ENCODE data around the gene FARP1.

FARP1 gene

GRCh38 chr13:98370261-98370660 is 227.4 kb downstream of the FARP1 start:
- DNase-seq: no peak

GRCh38 chr13:98370806-98371515 is 228.1 kb downstream of the FARP1 start:
- DNase-seq: peak; percentile 90

GRCh38 chr13:98371516-98372023 is 228.7 kb downstream of the FARP1 start:
- no peak for DNase-seq

GRCh38 chr13:98372876-98373275 is 230.0 kb downstream of the FARP1 start:
- peak; percentile 56 for DNase-seq

- DNase-seq: no peak
Observed at GRCh38 chr13:98374750-98375149, 231.9 kb downstream of the FARP1 start.

- DNase-seq: no peak
Observed at GRCh38 chr13:98377635-98378378, 234.9 kb downstream of the FARP1 start.

- peak; percentile 62 for DNase-seq
Observed at GRCh38 chr13:98384739-98385138, 241.8 kb downstream of the FARP1 start.

- no peak for DNase-seq
Observed at GRCh38 chr13:98385606-98386005, 242.7 kb downstream of the FARP1 start.

GRCh38 chr13:98386637-98387036 is 243.7 kb downstream of the FARP1 start:
- no peak for DNase-seq

- DNase-seq: no peak
Observed at GRCh38 chr13:98389319-98389718, 246.4 kb downstream of the FARP1 start.

GRCh38 chr13:98390086-98390715 is 247.3 kb downstream of the FARP1 start:
- no peak for DNase-seq

- no peak for DNase-seq
Observed at GRCh38 chr13:98393873-98394272, 251.0 kb downstream of the FARP1 start.

GRCh38 chr13:98394820-98395510 is 252.1 kb downstream of the FARP1 start:
- DNase-seq: no peak

- no peak for DNase-seq
Observed at GRCh38 chr13:98396071-98396710, 253.3 kb downstream of the FARP1 start.

GRCh38 chr13:98397221-98397620 is 254.3 kb downstream of the FARP1 start:
- peak; percentile 38 for DNase-seq

GRCh38 chr13:98397861-98398260 is 255.0 kb downstream of the FARP1 start:
- DNase-seq: no peak

GRCh38 chr13:98398581-98398980 is 255.7 kb downstream of the FARP1 start:
- peak; percentile 68 for DNase-seq

- DNase-seq: peak; percentile 93
Observed at GRCh38 chr13:98399756-98400155, 256.9 kb downstream of the FARP1 start.

GRCh38 chr13:98401934-98402333 is 259.0 kb downstream of the FARP1 start:
- DNase-seq: no peak

GRCh38 chr13:98403076-98403475 is 260.2 kb downstream of the FARP1 start:
- DNase-seq: no peak

- DNase-seq: peak; percentile 64
Observed at GRCh38 chr13:98405107-98405571, 262.2 kb downstream of the FARP1 start.

- no peak for DNase-seq
Observed at GRCh38 chr13:98405690-98406344, 262.9 kb downstream of the FARP1 start.

Measured in fibroblast of skin of abdomen (primary cell).